Small intestine (tissue), 7 donors: Measurements from ENCODE around the gene VPS37B. TPM values are rescaled to one million over a fixed set of nuclear protein-coding genes. Genes with fewer than 3 reads are reported as not detected.

Source experiments
- DNase-seq, 2 donors: peaks; one replicate each; pipeline versions ENCODE4 v3.0.0 to v3.0.0-alpha.2; 2013
- FAIRE-seq: peaks from 2 replicates; lab custom pipeline; 2012; peaks lifted over from hg19 to GRCh38; lab: Jason Lieb, UNC
- H3K27ac ChIP-seq, 3 donors: one replicate each; pipeline ENCODE4 v1.5.1; 2013; ENCODE audit warnings: low read length in 2 of 3, mild to moderate bottlenecking in 2 of 3, control low read depth in 1 of 3, inconsistent platforms in 1 of 3, low read depth in 1 of 3, moderate library complexity in 1 of 3
- H3K27me3 ChIP-seq, 3 donors: one replicate each; pipeline ENCODE4 v1.6.1; 2013; ENCODE audit warnings: low read length in 3 of 3, inconsistent platforms in 1 of 3; ENCODE audit not compliant: control insufficient read depth in 3 of 3, insufficient read depth in 3 of 3
- H3K36me3 ChIP-seq, 3 donors: one replicate each; pipeline ENCODE4 v1.6.1; 2013; ENCODE audit warnings: low read length in 3 of 3, inconsistent platforms in 1 of 3, low read depth in 1 of 3, mild to moderate bottlenecking in 1 of 3, moderate library complexity in 1 of 3; ENCODE audit not compliant: control insufficient read depth in 3 of 3, insufficient read depth in 2 of 3
- H3K4me1 ChIP-seq, 3 donors: one replicate each; pipeline ENCODE4 v1.6.1; 2013; ENCODE audit warnings: low read length in 2 of 3, inconsistent platforms in 1 of 3, low read depth in 1 of 3, mild to moderate bottlenecking in 1 of 3, moderate library complexity in 1 of 3; ENCODE audit not compliant: control insufficient read depth in 3 of 3, insufficient read depth in 2 of 3
- H3K4me3 ChIP-seq, 3 donors: one replicate each; pipeline ENCODE4 v1.5.1; 2013; ENCODE audit warnings: low read length in 3 of 3, control low read depth in 1 of 3, inconsistent platforms in 1 of 3, low read depth in 1 of 3, mild to moderate bottlenecking in 1 of 3, moderate library complexity in 1 of 3
- H3K9me3 ChIP-seq, 2 donors: one replicate each; pipeline ENCODE4 v1.6.1; 2013; ENCODE audit warnings: low read depth in 1 of 2, low read length in 1 of 2; ENCODE audit not compliant: control insufficient read depth in 2 of 2, insufficient read depth in 1 of 2
- WGBS, 3 donors: extraction: QIAGEN DNeasy Blood & Tissue Kit; methylation state at CpG; one replicate each; pipeline ENCODE4 v1.1.7; 2013; 5-methylcytosine and 5-hydroxymethylcytosine counted together
- polyA plus RNA-seq, 4 donors: library from polyadenylated mRNA; stranded (reverse) in 3 of 4; unstranded in 1 of 4; fragments of 200-250 nt in 3 of 4; fragments of 120-200 nt in 1 of 4; gene quantifications; one replicate each; pipeline versions ENCODE4 v1.2.1 to v1.2.3, GENCODE V29; 2013
- donor health status: healthy with polysubstance abuse.
- donor health status: control.
- donor health status: control.
- donor health status: Bipolar disorder and iron deficiency.
- donor health status: healthy.

The VPS37B gene
- polyA plus RNA-seq, 4 donors: 22.8 to 31.4 (median 25.1) TPM

GRCh38 chr12:122869207-122869973 is 26.5 kb downstream of the VPS37B start:
- WGBS, 3 donors: 86 to 91% (median 88%) methylated on average over 8 of the region's 8 CpGs
- Histone ChIP-seq H3K36me3 (peaks cover 3 to 83% (median 11%) of the 10 kb centered on the region in 3 donors), H3K9me3 (no peaks in the 10 kb centered on the region), H3K27me3 (no peaks in the 10 kb centered on the region), H3K4me3 (no peak overlapping the region), H3K27ac (no peak overlapping the region), H3K4me1 (peaks cover 5 to 44% (median 16%) of the 10 kb centered on the region in 3 donors)
- DNase-seq: no peak
- no peak for FAIRE-seq

- 72 to 85% (median 84%) methylated on average over 13 of the region's 13 CpGs for WGBS, 3 donors
- Histone ChIP-seq H3K4me3 (no peak overlapping the region), H3K4me1 (peaks cover 5 to 46% (median 16%) of the 10 kb centered on the region in 3 donors), H3K9me3 (no peaks in the 10 kb centered on the region), H3K27ac (peak overlapping the region in 2 of 3 donors; percentile 76 to 83), H3K27me3 (no peaks in the 10 kb centered on the region), H3K36me3 (peaks cover 3 to 81% (median 11%) of the 10 kb centered on the region in 3 donors)
- FAIRE-seq: no peak
- DNase-seq: no peak
These were observed 27.3 kb downstream of the VPS37B start for GRCh38 chr12:122868471-122869177.

- DNase-seq (peak in 1 of 2 donors; percentile 92), FAIRE-seq (no peak)
- H3K4me1 ChIP-seq: peaks cover 10 to 46% (median 11%) of the 10 kb centered on the region in 3 donors
- H3K36me3 ChIP-seq: peaks cover 3 to 80% (median 11%) of the 10 kb centered on the region in 3 donors
- peak overlapping the region; percentile 34 to 83 (median 76) for H3K27ac ChIP-seq
- no peaks in the 10 kb centered on the region for H3K9me3 ChIP-seq
- no peak overlapping the region for H3K4me3 ChIP-seq
- no peaks in the 10 kb centered on the region for H3K27me3 ChIP-seq
- WGBS, 3 donors: 20 to 61% (median 33%) methylated on average over 31 to 33 of the region's 33 CpGs
These were observed 28.0 kb downstream of the VPS37B start for GRCh38 chr12:122867691-122868461.

GRCh38 chr12:122866950-122867607 is 28.8 kb downstream of the VPS37B start:
- H3K27me3 ChIP-seq: no peaks in the 10 kb centered on the region
- 88 to 91% (median 88%) methylated on average over 26 to 36 of the region's 36 CpGs for WGBS, 3 donors
- no peak overlapping the region for H3K4me3 ChIP-seq
- no peaks in the 10 kb centered on the region for H3K9me3 ChIP-seq
- no peak for FAIRE-seq
- H3K4me1 ChIP-seq: peaks cover 5 to 42% (median 8%) of the 10 kb centered on the region in 3 donors
- no peak for DNase-seq
- peaks cover 3 to 81% (median 11%) of the 10 kb centered on the region in 3 donors for H3K36me3 ChIP-seq
- H3K27ac ChIP-seq: peak overlapping the region in 2 of 3 donors; percentile 76 to 83

GRCh38 chr12:122866379-122866778 is 29.5 kb downstream of the VPS37B start:
- Histone ChIP-seq H3K4me3 (no peak overlapping the region), H3K9me3 (no peaks in the 10 kb centered on the region), H3K27ac (no peak overlapping the region), H3K27me3 (no peaks in the 10 kb centered on the region), H3K36me3 (peaks cover 5 to 88% (median 11%) of the 10 kb centered on the region in 3 donors), H3K4me1 (peaks cover 5 to 38% (median 8%) of the 10 kb centered on the region in 3 donors)
- DNase-seq (no peak), FAIRE-seq (no peak)
- 85 to 92% (median 87%) methylated on average over 17 of the region's 17 CpGs for WGBS, 3 donors

- FAIRE-seq: no peak
- no peaks in the 10 kb centered on the region for H3K9me3 ChIP-seq
- H3K27me3 ChIP-seq: no peaks in the 10 kb centered on the region
- 70 to 76% (median 75%) methylated on average over 41 to 43 of the region's 43 CpGs for WGBS, 3 donors
- H3K4me3 ChIP-seq: no peak overlapping the region
- no peak overlapping the region for H3K27ac ChIP-seq
- H3K4me1 ChIP-seq: peaks cover 2 to 30% (median 5%) of the 10 kb centered on the region in 3 donors
- peak in 1 of 2 donors; percentile 60 for DNase-seq
- peaks cover 10 to 90% (median 11%) of the 10 kb centered on the region in 3 donors for H3K36me3 ChIP-seq
These were observed 30.4 kb downstream of the VPS37B start for GRCh38 chr12:122865268-122866231.

- Histone ChIP-seq H3K4me1 (peaks cover 0 to 26% (median 5%) of the 10 kb centered on the region in 3 donors), H3K9me3 (no peaks in the 10 kb centered on the region), H3K27ac (no peak overlapping the region), H3K4me3 (no peak overlapping the region), H3K27me3 (no peaks in the 10 kb centered on the region), H3K36me3 (peaks cover 10 to 90% (median 11%) of the 10 kb centered on the region in 3 donors)
- 75 to 84% (median 77%) methylated on average over 5 of the region's 5 CpGs for WGBS, 3 donors
- DNase-seq: no peak
- FAIRE-seq: no peak
These were observed 31.1 kb downstream of the VPS37B start for GRCh38 chr12:122864894-122865253.
